ENCODE data around the gene SYT8.

The SYT8 gene

GRCh38 chr11:1860108-1860507, 25.3 kb downstream of the SYT8 start:
- no peak for DNase-seq (ENCODE audit: low read depth in 2 of 2)

DNA sequence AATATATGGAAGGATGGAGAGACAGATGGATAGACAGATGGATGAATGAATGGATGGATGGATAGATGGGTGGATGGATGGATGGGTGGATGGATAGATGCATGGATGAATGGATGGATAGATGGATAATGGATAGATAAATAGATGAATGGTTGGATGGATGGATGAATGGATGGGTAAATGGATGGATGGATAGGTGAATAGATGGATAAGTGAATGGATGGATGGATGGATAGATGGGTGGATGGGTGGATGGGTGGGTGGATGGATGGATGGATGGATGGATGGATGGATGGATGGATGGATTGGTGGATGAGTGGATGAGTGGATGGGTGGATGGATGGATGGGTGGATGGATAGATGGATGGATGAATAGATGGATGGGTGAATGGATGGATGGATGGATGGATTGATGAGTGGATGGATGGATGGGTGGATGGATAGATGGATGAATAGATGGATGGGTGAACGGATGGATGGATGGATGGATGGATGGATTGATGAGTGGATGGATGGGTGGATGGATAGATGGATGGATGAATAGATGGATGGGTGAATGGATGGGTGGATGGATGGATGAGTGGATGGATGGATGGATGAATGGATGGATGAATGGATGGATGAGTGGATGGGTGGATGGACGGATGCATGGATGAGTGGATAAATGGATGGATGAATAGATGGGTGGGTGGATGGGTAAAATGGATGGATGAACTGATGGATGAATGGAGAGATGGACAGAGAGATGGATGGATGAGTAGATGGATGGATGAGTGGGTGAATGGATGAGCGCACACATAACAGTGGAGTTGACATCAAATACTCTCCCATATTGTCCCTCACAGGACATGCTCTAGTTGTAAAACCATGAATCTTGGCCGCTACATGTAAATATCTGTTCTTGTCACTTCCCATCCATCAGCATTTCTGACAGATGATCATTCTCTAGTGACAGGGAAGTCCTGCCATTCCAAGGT, 26.9 kb downstream of the SYT8 start:
- no peak for DNase-seq (ENCODE audit: low read depth in 2 of 2)

- DNase-seq (ENCODE audit: low read depth in 2 of 2), result no peak
Measured at GRCh38 chr11:1862588-1863351, 28.0 kb downstream of the SYT8 start.

DNA sequence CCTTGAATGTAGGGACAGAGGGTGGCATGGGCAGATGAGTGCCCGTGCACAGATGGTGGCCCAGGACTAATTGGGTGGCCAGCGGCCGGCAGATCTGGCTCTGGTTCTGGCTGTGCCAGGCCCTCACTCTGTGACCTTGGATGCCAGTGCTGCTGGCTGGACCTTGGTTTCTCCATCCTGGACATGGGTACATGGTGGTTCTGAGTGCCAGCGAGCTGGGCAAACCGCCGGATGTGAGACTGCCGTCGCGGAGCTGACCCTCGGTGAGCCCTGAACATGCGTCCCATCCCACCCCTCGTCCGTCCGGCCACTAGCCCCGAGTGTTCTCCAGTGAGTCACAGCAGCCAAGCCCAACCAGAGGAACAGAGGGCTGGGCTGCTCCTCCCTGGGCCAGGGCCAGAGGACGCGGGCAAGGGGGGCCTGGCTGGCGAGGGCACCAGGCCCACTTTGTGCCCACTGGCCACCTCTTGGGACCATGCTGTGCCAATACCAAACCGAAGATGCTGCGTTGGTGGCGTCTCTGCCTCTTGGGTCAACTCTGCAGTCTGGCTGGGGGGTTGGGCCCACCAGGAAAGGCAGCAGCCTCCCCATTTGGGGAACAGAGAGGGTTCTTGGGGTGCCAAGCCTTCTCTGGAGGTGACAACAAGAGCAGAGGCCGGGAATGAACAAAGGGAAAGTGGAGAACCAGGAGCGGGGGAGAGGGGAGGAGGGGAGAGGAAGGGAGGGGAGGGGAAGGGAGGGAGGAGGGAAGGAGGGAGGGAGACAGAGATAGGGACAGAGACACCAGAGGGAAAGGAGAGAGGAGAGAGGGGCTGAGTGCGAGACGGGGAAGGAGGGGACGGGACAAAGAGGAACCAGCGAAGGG, 28.8 kb downstream of the SYT8 start:
- DNase-seq (ENCODE audit: low read depth in 2 of 2), result no peak

DNA sequence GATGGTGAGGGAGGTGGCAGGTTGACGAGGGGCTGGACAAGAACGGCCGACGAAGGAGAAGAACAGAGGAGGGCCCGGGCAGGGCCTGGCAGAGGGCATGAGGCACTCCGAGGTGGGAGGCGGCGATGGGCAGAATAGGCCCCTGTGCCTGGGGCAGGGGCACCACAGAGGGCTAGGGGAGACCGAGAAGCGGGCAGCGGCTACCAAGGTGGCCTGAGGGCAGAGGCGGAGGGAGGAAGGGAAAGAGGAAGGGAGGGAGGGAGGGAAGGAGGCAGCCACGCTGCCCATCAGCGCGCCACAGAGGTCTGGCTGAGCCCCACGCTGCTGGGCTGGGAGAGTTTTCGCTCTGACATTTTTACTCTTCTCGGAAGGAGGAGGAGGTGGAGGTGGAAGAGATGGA, 29.4 kb downstream of the SYT8 start:
- DNase-seq (ENCODE audit: low read depth in 2 of 2), result no peak

DNA sequence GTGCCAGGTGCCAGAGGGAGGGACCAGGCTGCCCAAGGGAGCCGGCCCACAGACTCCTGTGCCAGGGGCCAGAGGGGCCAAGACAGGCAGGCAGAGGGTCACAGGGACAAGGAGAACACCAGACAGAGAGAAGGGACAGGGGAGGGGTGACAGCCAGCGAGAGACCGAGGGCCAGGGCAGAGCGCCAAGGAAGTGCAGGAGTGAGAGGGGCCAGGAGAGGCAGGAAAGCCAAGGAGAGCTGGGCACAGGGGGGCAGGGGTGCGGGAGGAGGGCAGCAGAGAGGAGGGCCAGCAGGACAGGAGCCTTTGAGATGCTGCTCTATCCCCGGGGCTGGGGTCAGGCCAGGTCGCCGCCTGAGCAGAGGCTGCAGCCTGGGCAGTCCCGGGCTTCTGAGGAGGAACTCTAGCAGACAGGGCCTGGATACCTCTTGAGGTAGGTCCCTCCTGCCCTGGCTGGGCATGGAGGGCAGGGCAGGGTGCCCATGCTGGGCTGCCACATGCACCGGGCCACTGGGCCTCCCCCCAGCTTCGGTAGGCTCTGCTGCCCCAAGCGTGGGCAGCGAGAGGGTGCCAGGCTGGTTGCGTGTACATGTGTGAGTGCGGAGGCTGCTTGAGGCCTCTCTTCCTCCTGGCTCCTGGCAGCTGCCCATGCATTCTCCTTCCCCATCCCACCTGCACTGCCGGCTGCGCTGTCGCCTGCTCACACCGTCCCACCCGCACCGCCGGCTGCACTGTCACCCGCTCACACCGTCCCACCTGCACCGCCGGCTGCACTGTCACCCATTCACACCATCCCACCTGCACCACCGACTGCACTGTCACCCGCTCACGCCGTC, 30.3 kb downstream of the SYT8 start:
- no peak for DNase-seq (ENCODE audit: low read depth in 2 of 2)

DNA sequence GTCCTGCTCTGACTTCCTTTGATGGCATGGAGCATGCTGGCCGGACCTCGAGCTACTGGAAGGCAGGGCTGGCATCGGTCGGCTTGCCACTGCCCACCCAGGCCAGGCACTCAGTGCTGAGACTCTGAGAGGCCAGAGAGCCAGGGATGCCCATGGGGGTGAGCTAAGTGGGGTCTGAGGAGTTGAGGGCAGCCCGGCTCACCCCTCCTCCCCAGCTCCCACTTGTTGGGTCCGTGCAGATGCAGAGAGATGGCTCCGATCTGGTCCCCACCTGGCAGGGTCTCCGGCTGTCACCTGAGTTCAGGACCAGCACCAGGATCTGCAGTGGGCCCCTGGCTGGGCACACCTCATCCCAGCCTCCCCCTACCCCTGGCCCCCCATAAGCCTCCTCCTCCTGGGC, 31.4 kb downstream of the SYT8 start:
- DNase-seq (ENCODE audit: low read depth in 2 of 2), result no peak

- no peak for DNase-seq (ENCODE audit: low read depth in 2 of 2)
Measured at GRCh38 chr11:1866776-1867175, 32.0 kb downstream of the SYT8 start.

DNA sequence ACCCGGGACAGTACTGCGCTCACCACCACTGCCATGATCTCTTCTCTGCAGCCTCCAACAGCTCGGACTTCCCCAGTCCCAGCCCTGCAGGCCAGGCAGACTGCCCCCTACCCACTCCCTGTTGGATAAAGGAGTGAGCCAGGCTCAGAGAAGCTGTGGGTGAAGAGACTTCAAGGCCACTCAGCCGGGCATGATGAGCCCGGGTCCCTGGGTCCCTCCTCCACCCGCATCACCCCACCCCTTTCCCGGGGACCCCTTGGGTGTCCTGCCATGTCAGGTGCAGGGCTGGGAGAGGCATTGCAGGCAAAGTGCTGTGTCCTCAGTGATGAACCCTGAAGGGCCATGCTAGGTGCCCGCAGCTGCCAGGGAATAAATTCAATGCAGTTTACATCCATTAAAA, 32.6 kb downstream of the SYT8 start:
- DNase-seq (ENCODE audit: low read depth in 2 of 2), result no peak

DNA sequence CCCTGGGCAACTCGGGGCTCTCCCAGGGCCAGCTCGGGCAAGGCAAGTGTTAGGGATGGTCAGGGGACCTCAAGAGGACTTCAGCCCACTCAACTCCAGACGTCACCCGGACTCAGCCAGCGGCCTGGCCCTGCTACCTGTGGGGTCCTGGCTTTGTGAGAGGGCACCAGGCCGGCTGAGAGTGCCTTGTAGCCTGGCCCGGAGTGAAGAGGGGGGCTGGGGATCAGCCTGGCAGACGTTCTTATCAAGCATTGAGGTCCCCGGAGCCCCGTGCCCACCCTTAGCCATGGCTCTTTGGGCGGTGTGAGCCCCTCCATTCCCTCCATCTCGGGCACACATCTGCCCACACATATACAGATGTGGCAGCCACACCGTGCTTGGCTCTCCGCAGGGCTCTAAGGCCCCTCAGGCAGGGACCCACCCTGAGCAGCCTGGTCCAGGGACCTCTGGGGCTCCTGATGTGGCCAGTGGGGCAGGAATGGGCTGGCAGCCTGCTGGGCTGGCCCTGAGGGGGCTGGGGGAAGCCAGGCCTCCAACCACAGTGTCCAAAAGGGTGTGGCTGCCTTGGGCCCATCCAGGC, 33.4 kb downstream of the SYT8 start:
- DNase-seq (ENCODE audit: low read depth in 2 of 2), result no peak

GRCh38 chr11:1868636-1869291, 34.0 kb downstream of the SYT8 start:
- DNase-seq (ENCODE audit: low read depth in 2 of 2), result no peak

- DNase-seq (ENCODE audit: low read depth in 2 of 2), result no peak
Measured at GRCh38 chr11:1869427-1870325, 34.9 kb downstream of the SYT8 start.

- no peak for DNase-seq (ENCODE audit: low read depth in 2 of 2)
Measured at GRCh38 chr11:1870326-1870696, 35.5 kb downstream of the SYT8 start.

DNA sequence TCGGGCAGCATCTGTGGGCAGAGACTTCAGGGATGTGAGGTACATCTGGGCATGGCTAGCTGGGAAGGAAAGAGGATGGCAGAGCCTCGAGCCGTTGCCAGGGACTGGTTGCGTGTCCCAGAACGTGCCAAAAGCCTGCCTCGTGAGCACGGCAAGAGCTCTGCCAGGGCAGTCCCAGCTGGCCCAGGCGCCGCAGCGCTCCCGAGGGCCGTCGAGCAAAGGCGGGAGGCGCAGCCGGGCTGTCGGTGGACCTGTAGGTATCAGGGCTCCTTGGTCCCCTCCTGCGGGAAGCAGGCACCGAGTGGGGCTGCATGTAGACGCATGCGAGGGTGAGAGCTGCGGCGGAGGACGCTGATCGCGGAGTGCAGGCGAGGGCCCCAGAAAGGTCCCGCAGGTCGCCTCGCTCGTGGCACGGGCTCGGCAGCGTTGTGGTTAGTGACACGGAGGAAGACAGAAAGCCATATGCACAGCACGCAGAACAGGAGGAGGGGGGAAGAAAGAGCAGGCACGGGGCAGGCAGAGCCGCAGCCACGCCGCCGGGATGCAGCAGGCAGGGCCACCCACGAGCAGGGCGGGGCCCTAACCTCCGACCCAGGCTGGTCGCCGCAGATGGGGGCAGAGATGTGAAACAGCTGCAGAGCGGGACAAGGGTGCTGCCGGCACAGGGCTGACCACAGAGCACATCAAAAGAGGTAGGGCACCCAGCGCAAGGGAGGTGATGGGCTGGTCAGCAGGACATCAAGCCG, 36.1 kb downstream of the SYT8 start:
- DNase-seq (ENCODE audit: low read depth in 2 of 2), result no peak

GRCh38 chr11:1871531-1871930, 36.7 kb downstream of the SYT8 start:
- no peak for DNase-seq (ENCODE audit: low read depth in 2 of 2)

DNA sequence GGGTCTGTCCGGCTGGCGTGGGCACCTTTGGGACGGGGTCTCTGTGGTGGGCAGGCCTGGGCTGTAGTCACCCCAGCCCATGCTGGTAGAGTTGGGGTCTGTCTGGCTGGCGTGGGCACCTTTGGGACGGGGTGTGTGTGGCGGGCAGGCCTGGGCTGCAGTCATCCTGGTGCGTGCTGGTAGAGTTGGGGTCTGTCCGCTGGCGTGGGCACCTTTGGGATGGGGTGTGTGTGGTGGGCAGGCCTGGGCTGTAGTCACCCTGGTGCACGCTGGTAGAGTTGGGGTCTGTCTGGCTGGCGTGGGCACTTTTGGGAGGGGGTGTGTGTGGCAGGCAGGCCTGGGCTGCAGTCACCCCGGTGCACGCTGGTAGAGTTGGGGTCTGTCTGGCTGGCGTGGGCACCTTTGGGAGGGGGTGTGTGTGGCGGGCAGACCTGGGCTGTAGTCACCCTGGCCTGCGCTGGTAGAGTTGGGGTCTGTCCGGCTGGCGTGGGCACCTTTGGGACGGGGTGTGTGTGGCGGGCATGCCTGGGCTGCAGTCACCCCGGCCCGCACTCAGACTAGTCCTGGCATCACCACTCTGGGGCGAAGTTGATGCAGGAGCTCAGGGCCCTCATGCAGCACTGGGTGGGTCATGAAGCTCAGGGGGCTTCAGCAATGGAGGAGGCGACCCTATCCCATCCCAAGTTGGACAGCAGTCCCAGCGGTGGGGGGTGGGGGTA, 37.6 kb downstream of the SYT8 start:
- DNase-seq (ENCODE audit: low read depth in 2 of 2), result no peak

GRCh38 chr11:1873048-1873812, 38.4 kb downstream of the SYT8 start:
- DNase-seq (ENCODE audit: low read depth in 2 of 2), result no peak
